Body of pancreas (tissue), 4 donors: ENCODE measurements around the gene UBE4B.

Experiments
- POLR2A ChIP-seq, 3 donors: fragments of 450-650 bp; IDR thresholded peaks; one replicate each; pipeline ENCODE4 v1.6.1; 2016; ENCODE audit warnings: antibody characterized with exemption in 3 of 3, mild to moderate bottlenecking in 2 of 3
- TF ChIP-seq, protein P1 (sequence below), 7 experiments: fragments of 450-650 bp in 4 of 7; fragments of 200-600 bp in 3 of 7; sonication (generic) in 3 of 7; IDR thresholded peaks; one replicate each; pipeline ENCODE4 v1.5.1; 2016 to 2019; ENCODE audit warnings: antibody characterized with exemption in 7 of 7

DNA sequence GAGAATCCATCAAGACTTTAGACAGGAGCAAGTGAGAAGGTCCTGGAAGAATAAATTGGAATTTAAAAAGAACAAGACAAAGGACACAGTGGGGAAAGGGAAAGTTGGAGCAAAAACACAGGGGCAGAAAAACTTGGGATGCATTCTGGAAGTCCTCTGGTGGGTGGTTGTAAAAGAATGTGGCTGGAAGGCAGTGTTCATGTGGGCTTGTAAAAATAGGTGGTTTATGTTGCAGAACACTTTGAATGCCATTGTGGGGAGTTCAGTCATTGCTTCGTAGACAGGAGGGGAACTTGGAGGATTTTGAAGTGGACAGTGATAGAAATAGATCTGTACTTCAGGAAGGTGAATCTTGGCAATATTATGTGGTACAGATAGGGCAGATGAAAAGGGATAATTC, 192.8 kb downstream of the UBE4B start:
- TF ChIP-seq, protein P1, sequence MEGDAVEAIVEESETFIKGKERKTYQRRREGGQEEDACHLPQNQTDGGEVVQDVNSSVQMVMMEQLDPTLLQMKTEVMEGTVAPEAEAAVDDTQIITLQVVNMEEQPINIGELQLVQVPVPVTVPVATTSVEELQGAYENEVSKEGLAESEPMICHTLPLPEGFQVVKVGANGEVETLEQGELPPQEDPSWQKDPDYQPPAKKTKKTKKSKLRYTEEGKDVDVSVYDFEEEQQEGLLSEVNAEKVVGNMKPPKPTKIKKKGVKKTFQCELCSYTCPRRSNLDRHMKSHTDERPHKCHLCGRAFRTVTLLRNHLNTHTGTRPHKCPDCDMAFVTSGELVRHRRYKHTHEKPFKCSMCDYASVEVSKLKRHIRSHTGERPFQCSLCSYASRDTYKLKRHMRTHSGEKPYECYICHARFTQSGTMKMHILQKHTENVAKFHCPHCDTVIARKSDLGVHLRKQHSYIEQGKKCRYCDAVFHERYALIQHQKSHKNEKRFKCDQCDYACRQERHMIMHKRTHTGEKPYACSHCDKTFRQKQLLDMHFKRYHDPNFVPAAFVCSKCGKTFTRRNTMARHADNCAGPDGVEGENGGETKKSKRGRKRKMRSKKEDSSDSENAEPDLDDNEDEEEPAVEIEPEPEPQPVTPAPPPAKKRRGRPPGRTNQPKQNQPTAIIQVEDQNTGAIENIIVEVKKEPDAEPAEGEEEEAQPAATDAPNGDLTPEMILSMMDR (IDR thresholded peaks at IDR 0.05), result no peak
- TF ChIP-seq POLR2A (IDR thresholded peaks at IDR 0.05), result no peak
